ENCODE data around the gene CES4A. TPM values are rescaled to one million over a fixed set of nuclear protein-coding genes. Genes with fewer than 3 reads are reported as not detected.

The CES4A gene
- total RNA-seq, 1 donor from 2014 or later = 0.22 TPM

DNA sequence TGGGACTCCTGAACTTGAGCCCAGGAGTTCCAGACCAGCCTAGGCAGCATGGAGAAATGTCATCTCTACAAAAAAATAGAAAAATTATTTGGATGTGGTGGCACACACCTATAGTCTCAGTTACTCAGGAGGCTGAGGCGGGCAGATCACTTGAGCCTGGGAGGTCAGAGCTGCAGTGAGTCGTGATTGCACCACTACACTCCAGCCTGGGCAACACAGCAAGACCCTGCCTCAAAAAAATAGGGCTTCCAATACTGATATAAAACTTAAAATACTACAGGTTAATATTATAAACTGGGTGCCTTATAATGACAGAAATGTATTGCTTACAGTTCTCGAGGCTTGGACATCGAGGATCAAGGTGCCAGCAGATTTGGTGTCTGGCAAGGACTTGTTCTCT lies 42.5 kb upstream of the CES4A start:
- Mint-ChIP-seq H3K4me3 (no peak overlapping the region), H3K27ac (no peak overlapping the region), H3K36me3 (peaks cover 12% of the 10 kb centered on the region), H3K9me3 (no peaks in the 10 kb centered on the region), H3K4me1 (peaks cover 8% of the 10 kb centered on the region), H3K27me3 (ENCODE audit: insufficient read depth, low read depth) (peaks cover 11% of the 10 kb centered on the region)
- Histone ChIP-seq H3F3A (ENCODE audit: low read depth) (no peaks in the 10 kb centered on the region), H3K4me1 (no peaks in the 10 kb centered on the region), H3K4me3 (no peak overlapping the region), H3K27ac (no peak overlapping the region), H3K9ac (no peak overlapping the region), H3K9me3 (ENCODE audit: low read depth) (no peaks in the 10 kb centered on the region), H3K79me2 (ENCODE audit: low read depth) (no peaks in the 10 kb centered on the region), H4K20me1 (ENCODE audit: low read depth) (peaks cover 5% of the 10 kb centered on the region), H3K4me2 (no peak overlapping the region), H3K36me3 (no peaks in the 10 kb centered on the region), H3K27me3 (peaks cover 49% of the 10 kb centered on the region), H2AFZ (replicated peaks) (no peak overlapping the region)
- no peak for TF ChIP-seq CTCF (IDR thresholded peaks at IDR 0.05)
- TF ChIP-seq EZH2phosphoT487 (IDR thresholded peaks at IDR 0.05) = no peak
- TF ChIP-seq EZH2 (IDR thresholded peaks at IDR 0.05) = no peak
- DNase-seq (ENCODE audit: low spot score) = no peak

GRCh38 chr16:66946541-66946940 lies 41.8 kb upstream of the CES4A start:
- TF ChIP-seq CTCF (IDR thresholded peaks at IDR 0.05) = no peak
- TF ChIP-seq EZH2phosphoT487 (IDR thresholded peaks at IDR 0.05) = no peak
- no peak for TF ChIP-seq EZH2 (IDR thresholded peaks at IDR 0.05)
- Histone ChIP-seq H3K4me2 (no peak overlapping the region), H4K20me1 (ENCODE audit: low read depth) (peaks cover 5% of the 10 kb centered on the region), H3K9ac (no peak overlapping the region), H3K4me3 (no peak overlapping the region), H3K27me3 (peaks cover 55% of the 10 kb centered on the region), H2AFZ (replicated peaks) (no peak overlapping the region), H3K36me3 (no peaks in the 10 kb centered on the region), H3F3A (ENCODE audit: low read depth) (no peaks in the 10 kb centered on the region), H3K4me1 (no peaks in the 10 kb centered on the region), H3K27ac (no peak overlapping the region), H3K9me3 (ENCODE audit: low read depth) (no peaks in the 10 kb centered on the region), H3K79me2 (ENCODE audit: low read depth) (no peaks in the 10 kb centered on the region)
- Mint-ChIP-seq H3K27ac (no peak overlapping the region), H3K36me3 (peaks cover 12% of the 10 kb centered on the region), H3K27me3 (ENCODE audit: insufficient read depth, low read depth) (peaks cover 11% of the 10 kb centered on the region), H3K4me1 (peaks cover 8% of the 10 kb centered on the region), H3K4me3 (no peak overlapping the region), H3K9me3 (no peaks in the 10 kb centered on the region)
- no peak for DNase-seq (ENCODE audit: low spot score)

DNA sequence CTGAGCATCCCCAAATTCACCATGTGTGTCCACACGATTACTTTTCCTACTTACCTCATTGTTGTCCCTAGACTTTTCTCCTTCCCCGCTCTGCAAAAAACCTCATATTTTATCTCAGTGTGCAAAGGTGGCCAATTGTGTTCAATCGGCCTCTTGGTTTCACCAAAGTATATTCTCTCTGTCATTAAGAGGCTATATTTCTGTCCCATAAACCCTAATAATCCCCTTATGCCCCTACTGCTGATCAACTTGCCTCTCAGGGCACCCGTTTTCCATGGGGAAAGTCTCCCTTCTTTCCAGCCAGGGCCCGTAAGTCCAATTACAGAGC lies 41.5 kb upstream of the CES4A start:
- Histone ChIP-seq H3K9me3 (ENCODE audit: low read depth) (no peaks in the 10 kb centered on the region), H3K4me3 (no peak overlapping the region), H3K4me1 (no peaks in the 10 kb centered on the region), H3K79me2 (ENCODE audit: low read depth) (no peaks in the 10 kb centered on the region), H3F3A (ENCODE audit: low read depth) (no peaks in the 10 kb centered on the region), H3K27me3 (peaks cover 56% of the 10 kb centered on the region), H3K9ac (no peak overlapping the region), H4K20me1 (ENCODE audit: low read depth) (peaks cover 5% of the 10 kb centered on the region), H2AFZ (replicated peaks) (no peak overlapping the region), H3K27ac (no peak overlapping the region), H3K36me3 (no peaks in the 10 kb centered on the region), H3K4me2 (no peak overlapping the region)
- Mint-ChIP-seq H3K9me3 (no peaks in the 10 kb centered on the region), H3K36me3 (peaks cover 11% of the 10 kb centered on the region), H3K4me1 (peaks cover 8% of the 10 kb centered on the region), H3K27me3 (ENCODE audit: insufficient read depth, low read depth) (peaks cover 11% of the 10 kb centered on the region), H3K27ac (no peak overlapping the region), H3K4me3 (no peak overlapping the region)
- DNase-seq (ENCODE audit: low spot score) = no peak
- TF ChIP-seq EZH2 (IDR thresholded peaks at IDR 0.05) = no peak
- no peak for TF ChIP-seq EZH2phosphoT487 (IDR thresholded peaks at IDR 0.05)
- no peak for TF ChIP-seq CTCF (IDR thresholded peaks at IDR 0.05)
